Stomach (tissue), 9 donors: ENCODE data around the gene MAN1A1. TPM values are rescaled to one million over a fixed set of nuclear protein-coding genes. Genes with fewer than 3 reads are reported as not detected.
A peak's percentile ranks its signal among the peaks of the same experiment; 100 is the strongest.

Source experiments
- DNase-seq, 2 donors: peaks; one replicate each; pipeline versions ENCODE4 v3.0.0 to v3.0.0-alpha.2; 2013 to 2019
- H3K27ac ChIP-seq, 5 donors: fragments of 200-600 bp in 4 of 5; sonication (generic) in 4 of 5; one replicate each; pipeline ENCODE4 v1.5.1; 2013 to 2019; ENCODE audit warnings: mild to moderate bottlenecking in 1 of 5, moderate library complexity in 1 of 5
- H3K27me3 ChIP-seq, 3 donors: fragments of 200-600 bp; sonication (generic); one replicate each; pipeline ENCODE4 v1.5.1; 2017 to 2019; ENCODE audit warnings: mixed run types in 1 of 3
- H3K36me3 ChIP-seq, 4 donors: fragments of 200-600 bp; sonication (generic); 1 replicate in 3 of 4; 2 replicates in 1 of 4; pipeline ENCODE4 v1.5.1; 2016 to 2019
- H3K4me1 ChIP-seq, 4 donors: fragments of 200-600 bp; sonication (generic); one replicate each; pipeline ENCODE4 v1.5.1; 2016 to 2019
- H3K4me3 ChIP-seq, 4 donors: fragments of 200-600 bp; sonication (generic) in 3 of 4; one replicate each; pipeline ENCODE4 v1.5.1; 2016 to 2019; ENCODE audit warnings: mild to moderate bottlenecking in 1 of 4
- H3K9me3 ChIP-seq, 4 donors: fragments of 200-600 bp; sonication (generic); one replicate each; pipeline ENCODE4 v1.5.1; 2016 to 2019
- CTCF ChIP-seq, 7 experiments: fragments of 450-650 bp in 4 of 7; fragments of 200-600 bp in 3 of 7; sonication (generic) in 3 of 7; IDR thresholded peaks; one replicate each; pipeline ENCODE4 v1.5.1; 2016 to 2019; ENCODE audit warnings: antibody characterized with exemption in 7 of 7, control low read depth in 2 of 7, mild to moderate bottlenecking in 1 of 7
- EP300 ChIP-seq: sonication (generic); formaldehyde crosslinking; IDR thresholded peaks from one replicate; pipeline ENCODE4 v1.6.1; 2017; ENCODE audit warnings: antibody characterized with exemption
- POLR2A ChIP-seq, 4 donors: fragments of 450-650 bp; IDR thresholded peaks; one replicate each; pipeline ENCODE4 v1.6.1; 2016; ENCODE audit warnings: antibody characterized with exemption in 4 of 4, control low read depth in 2 of 4, mild to moderate bottlenecking in 1 of 4, moderate library complexity in 1 of 4
- POLR2AphosphoS5 ChIP-seq, 3 donors: sonication (generic); formaldehyde crosslinking; IDR thresholded peaks; one replicate each; pipeline ENCODE4 v1.6.1; 2016; ENCODE audit warnings: antibody characterized with exemption in 3 of 3
- WGBS, 5 donors: extraction: QIAGEN DNeasy Blood & Tissue Kit in 3 of 5; methylation state at CpG; one replicate each; pipeline versions ENCODE4 v1.1.5 to v1.1.7; 2013 to 2018; 5-methylcytosine and 5-hydroxymethylcytosine counted together
- intact Hi-C: fragments of 100-400 bp; cut with DNase I; formaldehyde crosslinking; loops from one replicate; pipeline ENCODE4 v1.15.1; 2023; ENCODE audit warnings: low total_unique reads
- polyA plus RNA-seq, 3 donors: library from polyadenylated mRNA; stranded (reverse); fragments of 200-250 nt; gene quantifications; one replicate each; pipeline ENCODE4 v1.2.3, GENCODE V29; 2013
- total RNA-seq, 5 donors: library from RNA; depleted of rRNA; stranded (reverse); fragments of >200 nt; gene quantifications; one replicate each; pipeline versions ENCODE4 v1.1.0 to v1.2.3, GENCODE V29; 2014 to 2016
- donor health status: healthy with polysubstance abuse.
- donor health status: Bipolar disorder and iron deficiency.
- donor health status: healthy.

The MAN1A1 gene
- total and polyA plus RNA-seq, 8 donors, result 8.0 to 132 (median 47.9) TPM

- no peak for TF ChIP-seq EP300
- intact Hi-C loops, result no loop called here
- H3K27ac ChIP-seq, result no peak overlapping the region
- H3K9me3 ChIP-seq, result no peaks in the 10 kb centered on the region
- H3K4me3 ChIP-seq, result no peak overlapping the region
- H3K4me1 ChIP-seq, result peaks cover 0 to 14% (median 7%) of the 10 kb centered on the region in 4 donors
- 95 to 99% (median 97%) methylated on average over 3 of the region's 3 CpGs for WGBS, 5 donors
- no peak for DNase-seq
- H3K27me3 ChIP-seq, result no peaks in the 10 kb centered on the region
- no peaks in the 10 kb centered on the region for H3K36me3 ChIP-seq
Measured at GRCh38 chr6:119166024-119166784, 183.4 kb downstream of the MAN1A1 start.

- intact Hi-C loops, result no loop called here
- TF ChIP-seq POLR2AphosphoS5 (IDR thresholded peaks at IDR 0.05), result no peak
- H3K36me3 ChIP-seq, result no peaks in the 10 kb centered on the region
- H3K4me1 ChIP-seq, result peaks cover 0 to 13% (median 2%) of the 10 kb centered on the region in 4 donors
- no peaks in the 10 kb centered on the region for H3K27me3 ChIP-seq
- no peak for DNase-seq
- no peak overlapping the region for H3K4me3 ChIP-seq
- 83 to 93% (median 88%) methylated on average over 8 of the region's 8 CpGs for WGBS, 5 donors
- no peak overlapping the region for H3K27ac ChIP-seq
- no peaks in the 10 kb centered on the region for H3K9me3 ChIP-seq
Measured at GRCh38 chr6:119163006-119163405, 186.6 kb downstream of the MAN1A1 start.

- TF ChIP-seq POLR2A (IDR thresholded peaks at IDR 0.05), result no peak
- TF ChIP-seq CTCF (IDR thresholded peaks at IDR 0.05), result no peak
- no peak for TF ChIP-seq EP300
- no peak for TF ChIP-seq POLR2AphosphoS5 (IDR thresholded peaks at IDR 0.05)
Measured at GRCh38 chr6:119162134-119162775, 187.3 kb downstream of the MAN1A1 start.

GRCh38 chr6:119161438-119161837 lies 188.1 kb downstream of the MAN1A1 start:
- DNase-seq, result no peak
- no peaks in the 10 kb centered on the region for H3K27me3 ChIP-seq
- H3K9me3 ChIP-seq, result no peaks in the 10 kb centered on the region
- H3K27ac ChIP-seq, result no peak overlapping the region
- H3K4me3 ChIP-seq, result no peak overlapping the region
- no peaks in the 10 kb centered on the region for H3K36me3 ChIP-seq
- intact Hi-C loops, result no loop called here
- peaks cover 0 to 21% (median 7%) of the 10 kb centered on the region in 4 donors for H3K4me1 ChIP-seq
- TF ChIP-seq POLR2AphosphoS5 (IDR thresholded peaks at IDR 0.05) (no peak), POLR2A (IDR thresholded peaks at IDR 0.05) (no peak), EP300 (no peak)
- WGBS, 5 donors, result 73 to 84% (median 78%) methylated on average over 4 of the region's 4 CpGs

More at GRCh38 chr6:119162134-119162775, 187.3 kb downstream of the MAN1A1 start:
- Histone ChIP-seq H3K4me3 (no peak overlapping the region), H3K27ac (no peak overlapping the region), H3K9me3 (no peaks in the 10 kb centered on the region), H3K36me3 (no peaks in the 10 kb centered on the region), H3K4me1 (peaks cover 0 to 20% (median 6%) of the 10 kb centered on the region in 4 donors), H3K27me3 (no peaks in the 10 kb centered on the region)
- 72 to 81% (median 79%) methylated on average over 2 of the region's 2 CpGs for WGBS, 5 donors
- peak in 1 of 2 donors; percentile 37 for DNase-seq
- intact Hi-C loops, result no loop called here

GRCh38 chr6:119160911-119161310 lies 188.7 kb downstream of the MAN1A1 start:
- WGBS, 5 donors, result 72 to 87% (median 82%) methylated on average over 2 of the region's 2 CpGs
- H3K4me1 ChIP-seq, result peaks cover 0 to 21% (median 7%) of the 10 kb centered on the region in 4 donors
- TF ChIP-seq CTCF (IDR thresholded peaks at IDR 0.05) (no peak), POLR2A (IDR thresholded peaks at IDR 0.05) (no peak), EP300 (no peak), POLR2AphosphoS5 (IDR thresholded peaks at IDR 0.05) (no peak)

More at GRCh38 chr6:119160911-119161310, 188.7 kb downstream of the MAN1A1 start:
- no peak overlapping the region for H3K4me3 ChIP-seq
- H3K36me3 ChIP-seq, result no peaks in the 10 kb centered on the region
- no peak for DNase-seq
- no peaks in the 10 kb centered on the region for H3K9me3 ChIP-seq
- no peaks in the 10 kb centered on the region for H3K27me3 ChIP-seq
- no peak overlapping the region for H3K27ac ChIP-seq
- intact Hi-C loops, result no loop called here
